HCT116 (cell line): ENCODE results near the gene ZSCAN5C. TPM values are rescaled to one million over a fixed set of nuclear protein-coding genes. Genes with fewer than 3 reads are reported as not detected.

ENCODE experiments used
- ATAC-seq: fragments of 200-7000 bp; cut with Tn5 transposase; 2 replicates; pipeline ENCODE4 v1.9.1; 2020; ENCODE audit warnings: mild to moderate bottlenecking, moderate library complexity
- BruUV-seq: library from RNA; stranded (reverse); fragments of 400-500 nt; replicated peaks from 2 replicates; lab custom pipeline; 2021; lab: Mats Ljungman, UMichigan
- CTCF ChIA-PET: fragments of 300-600 bp; sonication (Branson Sonifier 250); formaldehyde crosslinking; loops from one replicate; lab custom pipeline; 2021; ENCODE audit warnings: antibody characterized with exemption; lab: Charles Lee
- POLR2A ChIA-PET: fragments of 300-600, 350-600 bp; sonication (Branson Sonifier 250); formaldehyde crosslinking; loops from one replicate; lab custom pipeline; 2021; ENCODE audit warnings: antibody characterized with exemption; lab: Charles Lee
- RAD21 ChIA-PET, 2 experiments: fragments of 300-600 bp; sonication (Branson Sonifier 250); formaldehyde crosslinking; loops; one replicate each; lab custom pipeline; 2023; ENCODE audit warnings: low total read pairs in 2 of 2; ENCODE audit not compliant: uncharacterized antibody in 2 of 2, unreplicated experiment in 2 of 2, low non-redundant PET in 1 of 2; lab: Charles Lee
- DNase-seq: peaks from one replicate; pipeline ENCODE4 v3.0.0-alpha.2; 2010; ENCODE audit warnings: low read depth, low spot score
- H2AFZ ChIP-seq: fragments of 200-600 bp; shearing (Covaris generic), sonication (generic); 2 replicates; pipeline ENCODE4 v1.6.1; 2017; ENCODE audit warnings: low read depth, mixed run types, mixed read lengths, antibody characterized with exemption, low read length; ENCODE audit not compliant: poor library complexity, severe bottlenecking
- H3K27ac ChIP-seq: 2 replicates; pipeline ENCODE4 v1.5.1; 2012; ENCODE audit warnings: low read depth, low read length
- H3K27me3 ChIP-seq: fragments of 200-600 bp; sonication (generic); 2 replicates; pipeline ENCODE4 v1.6.1; 2016; ENCODE audit warnings: mixed run types, low read length, mixed read lengths; ENCODE audit not compliant: insufficient read depth
- H3K36me3 ChIP-seq, 2 experiments: fragments of 200-500 bp in 1 of 2; fragments of 200-600 bp in 1 of 2; sonication (Bioruptor generic) in 1 of 2; sonication (generic) in 1 of 2; 2 replicates each; pipeline versions ENCODE4 v1.5.1 to v1.6.1; 2014 to 2016; ENCODE audit warnings: low read length in 2 of 2, inconsistent platforms in 1 of 2, mixed read lengths in 1 of 2, mixed run types in 1 of 2; ENCODE audit not compliant: insufficient read depth in 2 of 2, control insufficient read depth in 1 of 2
- H3K4me1 ChIP-seq, 2 experiments: fragments of 200-600 bp in 1 of 2; sonication (generic) in 1 of 2; 2 replicates each; pipeline versions ENCODE4 v1.5.1 to v1.6.1; 2012 to 2017; ENCODE audit warnings: low read length in 2 of 2, inconsistent platforms in 1 of 2, mild to moderate bottlenecking in 1 of 2, mixed read lengths in 1 of 2, mixed run types in 1 of 2, moderate library complexity in 1 of 2; ENCODE audit not compliant: insufficient read depth in 2 of 2, control insufficient read depth in 1 of 2
- H3K4me2 ChIP-seq: fragments of 200-600 bp; sonication (generic); 2 replicates; pipeline ENCODE4 v1.6.1; 2017; ENCODE audit warnings: mixed run types, low read length, mixed read lengths
- H3K4me3 ChIP-seq, 2 experiments: fragments of 200-600 bp in 1 of 2; sonication (generic) in 1 of 2; replicated peaks in 1 of 2; 2 replicates each; pipeline ENCODE4 v1.5.1; 2011 to 2016; ENCODE audit warnings: low read length in 2 of 2, control low read depth in 1 of 2, low read depth in 1 of 2, mild to moderate bottlenecking in 1 of 2, mixed read lengths in 1 of 2, mixed run types in 1 of 2
- H3K79me2 ChIP-seq: fragments of 200-600 bp; sonication (generic); 2 replicates; pipeline ENCODE4 v1.6.1; 2017; ENCODE audit warnings: mild to moderate bottlenecking, mixed run types, low read length, moderate library complexity, mixed read lengths; ENCODE audit not compliant: insufficient read depth
- H3K9ac ChIP-seq: fragments of 200-600 bp; sonication (generic); 2 replicates; pipeline ENCODE4 v1.6.1; 2016; ENCODE audit warnings: low read length, mixed read lengths
- H3K9me2 ChIP-seq: fragments of 200-600 bp; sonication (generic), shearing (Covaris generic); 2 replicates; pipeline ENCODE4 v1.6.1; 2017; ENCODE audit warnings: mixed run types, mild to moderate bottlenecking, moderate library complexity; ENCODE audit not compliant: insufficient read depth
- H3K9me3 ChIP-seq, 2 experiments: fragments of 200-500 bp in 1 of 2; fragments of 200-600 bp in 1 of 2; sonication (Bioruptor generic) in 1 of 2; sonication (generic) in 1 of 2; 2 replicates each; pipeline ENCODE4 v1.6.1; 2014 to 2017; ENCODE audit warnings: low read length in 2 of 2, mixed read lengths in 2 of 2, inconsistent platforms in 1 of 2, low read depth in 1 of 2, mild to moderate bottlenecking in 1 of 2, mixed run types in 1 of 2, moderate library complexity in 1 of 2; ENCODE audit not compliant: control insufficient read depth in 1 of 2, insufficient read depth in 1 of 2
- H4K20me1 ChIP-seq: fragments of 200-600 bp; sonication (generic), shearing (Covaris generic); 2 replicates; pipeline ENCODE4 v1.6.1; 2017; ENCODE audit warnings: mixed run types, mild to moderate bottlenecking, moderate library complexity; ENCODE audit not compliant: insufficient read depth
- CBX3 ChIP-seq: IDR thresholded peaks from 2 replicates; pipeline ENCODE4 v1.6.1; 2012; ENCODE audit warnings: low read depth
- CTCF ChIP-seq, 3 experiments: fragments of 200-600 bp in 1 of 3; sonication (generic) in 1 of 3; IDR thresholded peaks in 2 of 3; conservative IDR thresholded peaks in 1 of 3; 2 replicates each; pipeline ENCODE4 v1.5.1; 2012 to 2017; ENCODE audit warnings: low read depth in 2 of 3, low read length in 2 of 3, antibody characterized with exemption in 1 of 3, borderline replicate concordance in 1 of 3, control low read depth in 1 of 3, mild to moderate bottlenecking in 1 of 3, mixed read lengths in 1 of 3, mixed run types in 1 of 3, moderate library complexity in 1 of 3; ENCODE audit not compliant: insufficient read depth in 1 of 3
- EGR1 ChIP-seq: IDR thresholded peaks from 2 replicates; pipeline ENCODE4 v1.6.1; 2012; ENCODE audit warnings: low read depth
- ELF1 ChIP-seq: IDR thresholded peaks from 2 replicates; pipeline ENCODE4 v1.6.1; 2012; ENCODE audit warnings: low read depth, borderline replicate concordance
- EZH2 ChIP-seq: fragments of 200-600 bp; sonication (generic); IDR thresholded peaks from 2 replicates; pipeline ENCODE4 v1.6.1; 2017; ENCODE audit warnings: antibody characterized with exemption, mixed run types
- JUND ChIP-seq: IDR thresholded peaks from 2 replicates; pipeline ENCODE4 v1.6.1; 2012
- MAX ChIP-seq: IDR thresholded peaks from 2 replicates; pipeline ENCODE4 v1.6.1; 2012
- POLR2AphosphoS5 ChIP-seq: IDR thresholded peaks from 2 replicates; pipeline ENCODE4 v1.6.1; 2011; ENCODE audit warnings: mild to moderate bottlenecking, low read depth, low read length, moderate library complexity
- RAD21 ChIP-seq: IDR thresholded peaks from 2 replicates; pipeline ENCODE4 v1.6.1; 2012; ENCODE audit warnings: low read depth, mild to moderate bottlenecking
- SIN3A ChIP-seq: IDR thresholded peaks from 2 replicates; pipeline ENCODE4 v1.6.1; 2012; ENCODE audit warnings: low read depth
- intact Hi-C: fragments of 100-400 bp; cut with micrococcal nuclease; formaldehyde crosslinking; loops from 2 replicates; pipeline ENCODE4 v1.10.0; 2022
- total RNA-seq: library from RNA; stranded (reverse); gene quantifications from one replicate; pipeline ENCODE4 v1.2.1, GENCODE V29; 2021; ENCODE audit not compliant: unreplicated experiment
- TF ChIP-seq, protein P1 (sequence below): IDR thresholded peaks from 2 replicates; pipeline ENCODE4 v1.6.1; 2012; ENCODE audit warnings: low read depth

Gene ZSCAN5C
- total RNA-seq, 1 experiment from 2014 or later, result not detected

- Histone ChIP-seq H3K36me3 (0 out of 4 replicates have a peak, but pooled peaks cover 0 to 2% of the 10 kb centered on the region in 2 experiments), H3K79me2 (no peaks in the 10 kb centered on the region), H3K4me2 (no peak overlapping the region), H2AFZ (no peak overlapping the region), H4K20me1 (no peaks in the 10 kb centered on the region), H3K4me1 (no peaks in the 10 kb centered on the region), H3K9ac (no peak overlapping the region), H3K27ac (no peak overlapping the region), H3K9me3 (no peaks in the 10 kb centered on the region), H3K4me3 (no peak overlapping the region), H3K9me2 (no peaks in the 10 kb centered on the region), H3K27me3 (no peaks in the 10 kb centered on the region)
- intact Hi-C loops, result no loop called here
- RAD21 ChIA-PET, result no interaction called here
- TF ChIP-seq POLR2AphosphoS5, result no peak
- TF ChIP-seq RAD21, result no peak
- TF ChIP-seq, protein P1, sequence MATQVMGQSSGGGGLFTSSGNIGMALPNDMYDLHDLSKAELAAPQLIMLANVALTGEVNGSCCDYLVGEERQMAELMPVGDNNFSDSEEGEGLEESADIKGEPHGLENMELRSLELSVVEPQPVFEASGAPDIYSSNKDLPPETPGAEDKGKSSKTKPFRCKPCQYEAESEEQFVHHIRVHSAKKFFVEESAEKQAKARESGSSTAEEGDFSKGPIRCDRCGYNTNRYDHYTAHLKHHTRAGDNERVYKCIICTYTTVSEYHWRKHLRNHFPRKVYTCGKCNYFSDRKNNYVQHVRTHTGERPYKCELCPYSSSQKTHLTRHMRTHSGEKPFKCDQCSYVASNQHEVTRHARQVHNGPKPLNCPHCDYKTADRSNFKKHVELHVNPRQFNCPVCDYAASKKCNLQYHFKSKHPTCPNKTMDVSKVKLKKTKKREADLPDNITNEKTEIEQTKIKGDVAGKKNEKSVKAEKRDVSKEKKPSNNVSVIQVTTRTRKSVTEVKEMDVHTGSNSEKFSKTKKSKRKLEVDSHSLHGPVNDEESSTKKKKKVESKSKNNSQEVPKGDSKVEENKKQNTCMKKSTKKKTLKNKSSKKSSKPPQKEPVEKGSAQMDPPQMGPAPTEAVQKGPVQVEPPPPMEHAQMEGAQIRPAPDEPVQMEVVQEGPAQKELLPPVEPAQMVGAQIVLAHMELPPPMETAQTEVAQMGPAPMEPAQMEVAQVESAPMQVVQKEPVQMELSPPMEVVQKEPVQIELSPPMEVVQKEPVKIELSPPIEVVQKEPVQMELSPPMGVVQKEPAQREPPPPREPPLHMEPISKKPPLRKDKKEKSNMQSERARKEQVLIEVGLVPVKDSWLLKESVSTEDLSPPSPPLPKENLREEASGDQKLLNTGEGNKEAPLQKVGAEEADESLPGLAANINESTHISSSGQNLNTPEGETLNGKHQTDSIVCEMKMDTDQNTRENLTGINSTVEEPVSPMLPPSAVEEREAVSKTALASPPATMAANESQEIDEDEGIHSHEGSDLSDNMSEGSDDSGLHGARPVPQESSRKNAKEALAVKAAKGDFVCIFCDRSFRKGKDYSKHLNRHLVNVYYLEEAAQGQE, result no peak
- no peak for TF ChIP-seq ELF1
- TF ChIP-seq EGR1, result no peak
- TF ChIP-seq JUND, result no peak
- TF ChIP-seq MAX, result no peak
- TF ChIP-seq SIN3A, result no peak
- TF ChIP-seq CTCF (IDR thresholded peaks at IDR 0.05 in 2 of 3, conservative IDR thresholded peaks at IDR 0.05 in 1 of 3; ENCODE audit: borderline replicate concordance in 1 of 3, insufficient read depth in 1 of 3, low read depth in 2 of 3, low read length in 2 of 3), result no peak
- TF ChIP-seq EZH2, result no peak
- TF ChIP-seq CBX3, result no peak
- POLR2A ChIA-PET, result no interaction called here
- ATAC-seq (no peak), DNase-seq (no peak)
- BruUV-seq, result no TSS peak
- CTCF ChIA-PET, result no interaction called here
Observed at GRCh38 chr19:56158170-56158757, 43.8 kb upstream of the ZSCAN5C start.
